Stimulated activated CD4-positive, alpha-beta T cell treated with anti-CD3 and anti-CD28 coated beads, Interleukin-4, amount 100 ng/mL, for 48 hours (primary cell): ENCODE measurements around the gene IVD.
"Not testable (repeated sequence)": the region's sequence is repeated elsewhere in the genome, so short reads cannot be mapped to it uniquely, and the experiment has no call there.

Experiments used
- DNase-seq, 2 donors: peaks; one replicate each; pipeline ENCODE4 v3.0.0-alpha.2; 2020; ENCODE audit warnings: low read depth in 2 of 2

Gene IVD

DNA sequence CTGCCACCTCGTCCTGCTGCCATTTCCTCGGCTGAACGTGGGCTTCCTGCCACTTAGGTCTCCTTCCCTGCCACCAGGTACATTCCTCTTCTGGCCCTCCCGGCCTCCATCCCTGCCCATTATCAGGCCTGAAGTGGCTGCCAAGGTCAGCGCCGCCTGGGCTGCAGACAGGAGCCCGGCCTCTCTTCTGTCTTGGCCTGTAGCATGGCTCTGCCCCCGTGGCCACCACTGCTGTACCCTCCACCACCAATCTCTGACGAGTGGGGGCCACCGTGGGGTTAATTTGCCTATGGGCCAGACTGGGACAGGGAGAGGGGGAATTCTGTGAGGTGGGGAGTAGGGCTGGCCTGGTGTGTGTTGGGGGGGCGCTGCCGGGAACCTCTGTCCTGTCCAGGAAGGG lies 33.1 kb downstream of the IVD start:
- no peak for DNase-seq

- DNase-seq: no peak
Observed at GRCh38 chr15:40439461-40439959, 33.9 kb downstream of the IVD start.

GRCh38 chr15:40439960-40440742 lies 34.6 kb downstream of the IVD start:
- DNase-seq: peak in 1 of 2 donors; percentile 24

GRCh38 chr15:40440743-40441564 lies 35.4 kb downstream of the IVD start, which contains the start of gene BAHD1:
Gene BAHD1 (plus strand): TSS chr15:40440953. CDS start chr15:40458465, 17,512 bp downstream.
- DNase-seq: peak; percentile 93 to 95

DNA sequence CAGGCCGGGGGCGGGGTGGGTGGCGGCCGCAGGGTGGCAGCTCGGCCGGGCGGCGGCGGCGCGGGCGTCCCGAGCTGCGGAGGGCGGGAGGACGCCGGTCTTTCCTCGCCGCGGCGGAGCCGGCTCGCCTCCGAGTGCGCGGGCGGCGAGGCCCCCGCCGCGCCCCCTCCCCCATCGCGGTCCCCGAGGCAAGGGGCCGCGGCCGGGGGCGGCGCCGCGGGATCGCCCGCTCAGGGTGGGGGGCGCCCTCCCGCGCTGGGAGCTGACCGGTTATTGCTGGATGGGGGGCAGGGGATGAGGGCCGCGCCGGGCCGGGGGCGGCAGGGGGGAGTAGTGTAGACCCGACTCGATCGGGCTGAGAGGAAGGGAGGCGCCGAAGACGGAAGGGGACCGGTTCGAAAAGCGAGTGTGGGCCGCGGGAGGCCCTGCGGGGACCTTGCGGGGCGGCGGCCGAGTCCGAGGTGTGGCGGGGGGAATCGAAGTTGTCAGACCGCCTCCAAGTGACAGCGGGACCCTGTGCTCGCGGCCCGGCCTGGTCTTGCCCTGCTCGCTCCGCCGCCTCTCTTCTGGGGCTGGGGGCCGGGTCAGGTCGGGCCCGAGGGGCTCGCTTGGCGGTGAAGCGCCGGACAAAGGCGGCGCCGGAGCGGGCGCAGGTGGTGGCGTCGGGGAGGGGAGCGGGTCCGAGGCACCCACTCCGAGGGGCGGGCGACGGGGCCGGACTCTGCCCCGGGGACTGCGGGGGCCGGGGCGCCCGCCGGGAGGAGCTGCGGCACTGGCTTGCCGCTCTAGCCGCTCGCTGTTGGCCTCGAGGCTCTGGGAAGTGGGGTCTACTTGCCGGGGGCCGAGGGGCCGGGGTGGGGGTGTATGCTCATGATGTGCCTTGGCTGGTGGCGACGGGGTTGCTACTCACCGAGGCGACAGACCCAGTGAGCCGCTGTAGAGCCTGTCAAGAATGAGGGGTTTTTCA lies 36.3 kb downstream of the IVD start:
- DNase-seq: no peak

DNA sequence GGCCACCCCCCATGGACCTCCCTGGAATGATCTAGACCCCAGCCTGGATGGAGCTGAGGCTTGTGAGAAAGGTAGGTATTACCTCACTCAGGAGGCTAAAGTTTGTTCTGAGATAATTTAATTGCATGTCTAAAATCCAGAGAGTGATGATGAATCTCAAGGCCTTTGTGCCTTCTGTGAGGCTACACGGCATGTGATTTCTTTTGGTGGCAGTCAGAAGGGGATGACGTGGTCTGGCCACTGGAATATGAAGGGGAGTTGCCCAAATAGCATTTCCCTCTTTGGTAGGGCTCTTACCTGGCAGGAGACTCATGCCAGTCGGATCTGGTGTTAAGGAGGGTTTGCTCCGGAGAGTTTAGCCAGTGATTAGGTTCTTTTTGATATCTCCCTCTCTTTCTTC lies 37.7 kb downstream of the IVD start:
- DNase-seq: no peak

GRCh38 chr15:40443846-40444245 lies 38.3 kb downstream of the IVD start:
- DNase-seq: no peak

DNA sequence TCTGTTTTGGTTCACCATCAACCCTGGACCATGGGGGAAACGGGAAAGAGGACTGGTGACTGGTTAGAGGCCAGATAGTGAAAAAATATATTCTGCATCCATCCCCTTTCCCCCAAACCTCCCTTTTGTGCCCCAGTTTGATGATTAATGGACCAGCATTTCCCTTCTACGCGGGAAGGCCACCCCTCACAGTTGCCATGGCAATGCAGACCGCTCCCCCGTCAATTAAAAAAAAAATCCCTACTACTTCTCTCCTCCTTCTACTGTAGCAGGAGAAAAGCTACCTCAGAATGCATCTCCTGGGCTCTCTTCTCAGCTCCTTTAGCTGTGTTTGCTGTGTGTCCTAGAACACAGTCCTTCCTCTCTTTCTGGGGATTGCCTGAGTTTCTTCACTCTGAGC lies 39.1 kb downstream of the IVD start:
- no peak for DNase-seq

DNA sequence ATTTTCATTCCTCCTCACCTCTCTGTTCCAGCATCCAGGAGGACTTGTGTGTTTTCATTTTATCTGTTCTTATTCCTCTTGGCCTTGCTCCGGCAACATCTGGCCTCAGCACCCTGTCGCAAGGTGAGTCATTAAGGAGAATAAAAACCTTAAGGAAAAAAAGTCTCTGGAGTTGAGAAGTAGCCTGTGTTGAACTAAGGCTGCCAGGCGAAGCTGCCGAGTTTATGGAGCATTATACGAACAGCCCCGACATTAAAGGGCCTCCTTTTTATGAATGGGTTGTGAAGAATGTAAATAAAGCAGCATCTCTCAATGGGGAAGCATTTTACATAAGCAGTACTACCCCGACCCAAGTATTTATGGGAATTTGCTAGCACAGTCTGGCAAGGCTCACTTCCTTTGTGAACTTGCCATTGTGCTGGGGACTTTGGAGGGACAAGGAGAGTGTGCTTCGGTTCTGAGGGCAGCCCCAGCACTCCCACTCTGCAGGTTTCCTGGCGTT lies 39.9 kb downstream of the IVD start:
- DNase-seq: no peak

DNA sequence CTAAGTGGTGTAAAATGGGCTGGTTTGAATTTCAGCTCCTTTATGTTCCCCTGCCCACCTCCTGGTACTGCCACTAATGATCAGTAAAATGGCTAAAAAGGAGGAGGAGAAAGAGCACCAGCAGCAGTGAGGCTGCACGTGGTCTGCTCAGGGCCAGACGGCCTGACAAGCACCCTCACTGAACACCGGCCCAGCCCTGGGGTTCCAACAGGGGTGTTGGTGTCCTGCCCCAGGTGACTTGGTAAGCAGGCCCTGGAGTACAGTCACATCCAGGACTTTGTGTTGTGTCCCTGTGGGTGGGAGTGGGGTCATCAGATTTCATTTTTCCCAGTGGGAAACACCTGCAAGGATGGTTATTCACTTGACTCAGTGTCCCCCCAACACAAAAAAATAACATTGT lies 40.5 kb downstream of the IVD start:
- DNase-seq: no peak

DNA sequence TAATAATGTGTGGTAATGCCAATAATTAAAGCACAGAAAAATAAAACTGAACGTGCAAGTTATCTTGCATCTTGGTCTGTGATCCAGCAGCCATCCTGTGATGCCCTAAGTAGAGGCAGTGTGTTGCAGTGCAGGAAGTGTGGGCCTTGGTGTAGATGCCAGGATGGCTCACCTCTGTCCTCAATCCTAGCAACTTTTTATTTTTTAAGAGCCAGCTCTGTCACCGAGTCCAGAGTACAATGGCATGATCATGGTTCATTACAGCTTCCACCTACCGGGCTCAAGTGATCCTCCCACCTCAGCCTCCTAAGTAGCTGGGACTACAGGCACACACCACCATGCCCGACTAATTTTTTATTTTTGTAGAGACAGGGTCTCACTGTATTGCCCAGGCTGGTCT lies 42.8 kb downstream of the IVD start:
- no peak for DNase-seq

- no peak for DNase-seq
Observed at GRCh38 chr15:40449275-40449674, 43.7 kb downstream of the IVD start.

DNA sequence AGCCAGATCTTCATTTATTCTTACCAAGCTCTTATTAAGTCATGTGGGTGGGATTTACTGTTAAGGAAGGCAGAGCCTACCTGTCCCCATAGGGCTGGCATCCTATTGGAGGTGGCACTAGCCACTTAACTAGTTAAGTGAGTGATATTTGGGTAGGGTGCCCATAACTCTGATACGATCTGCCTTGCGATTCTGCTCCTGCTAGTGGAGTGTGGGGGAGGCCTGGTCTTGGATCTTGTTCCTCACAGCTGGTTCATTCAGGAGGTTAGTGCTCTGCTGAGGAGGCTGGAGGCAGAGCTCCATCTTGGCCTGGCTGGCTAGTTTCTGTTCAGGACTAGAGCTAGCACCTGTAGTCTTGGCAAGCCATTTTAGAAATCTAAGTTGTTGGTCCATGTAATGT lies 44.5 kb downstream of the IVD start:
- DNase-seq: no peak

- no peak for DNase-seq
Observed at GRCh38 chr15:40451527-40452158, 46.0 kb downstream of the IVD start.

GRCh38 chr15:40452296-40453090 lies 46.9 kb downstream of the IVD start:
- no peak for DNase-seq

DNA sequence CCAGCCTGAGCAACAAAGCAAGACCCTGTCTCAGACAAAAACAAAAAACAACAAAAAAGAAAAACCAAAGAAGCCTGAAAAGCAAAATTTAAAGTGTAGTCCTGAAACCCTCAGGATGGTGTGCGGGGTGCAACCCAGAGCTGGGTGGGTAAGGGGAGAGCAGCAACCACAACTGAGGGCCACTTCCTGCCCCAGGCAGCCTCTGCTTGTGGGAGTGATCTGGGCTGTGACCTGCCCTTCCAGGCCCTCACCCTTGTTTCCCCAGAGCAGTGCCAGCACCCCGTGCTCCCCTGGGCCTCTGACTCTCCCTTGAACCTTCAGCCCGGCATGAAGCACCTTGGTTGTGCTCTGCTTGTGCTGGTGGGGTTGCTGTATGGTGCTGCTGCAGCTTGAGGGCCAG lies 48.3 kb downstream of the IVD start:
- DNase-seq: not testable (repeated sequence)

DNA sequence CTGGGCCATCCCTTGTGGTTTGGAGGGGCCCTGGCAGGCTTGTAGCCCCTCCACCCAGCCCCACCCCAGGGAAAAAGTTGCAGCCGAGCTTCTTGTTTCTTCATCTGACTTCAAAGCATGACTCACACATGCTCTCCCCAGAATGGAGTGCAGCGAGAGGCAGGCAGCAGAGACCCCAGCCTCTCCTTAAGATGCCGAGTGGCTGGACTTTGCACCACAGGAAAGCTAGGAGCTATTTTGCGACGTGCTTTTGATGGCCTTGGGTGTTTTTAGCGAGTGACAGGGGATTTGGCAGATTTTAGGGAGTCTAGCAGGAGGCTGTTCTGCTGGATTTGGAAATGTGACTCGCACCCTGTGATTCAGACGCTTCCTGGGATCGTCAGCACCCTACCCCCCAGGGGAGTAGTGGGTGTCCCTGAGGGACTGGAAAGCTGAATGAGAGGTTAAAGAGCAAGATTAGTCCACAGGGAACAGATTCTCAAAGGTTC lies 49.4 kb downstream of the IVD start:
- no peak for DNase-seq

DNA sequence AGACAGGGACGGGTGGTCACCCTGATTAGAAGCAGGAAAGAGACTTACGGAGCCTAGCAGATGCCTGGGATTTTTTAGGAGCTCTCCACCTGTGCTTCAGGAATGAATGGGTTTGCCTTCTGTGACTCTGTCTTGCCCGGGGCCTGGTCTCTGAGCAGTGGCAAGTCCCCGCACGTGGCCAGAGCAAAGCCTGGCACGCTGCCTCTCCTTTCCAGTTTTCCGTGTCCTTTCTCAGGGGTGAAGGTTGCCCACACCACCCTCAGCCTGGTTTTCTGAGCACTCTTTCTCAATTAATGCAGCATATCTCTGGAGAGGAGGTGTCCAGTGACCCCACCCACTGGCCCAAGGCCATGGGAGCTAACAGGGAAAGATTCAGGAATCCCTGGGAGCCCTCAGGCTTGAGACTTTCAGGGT lies 50.7 kb downstream of the IVD start:
- DNase-seq: no peak

DNA sequence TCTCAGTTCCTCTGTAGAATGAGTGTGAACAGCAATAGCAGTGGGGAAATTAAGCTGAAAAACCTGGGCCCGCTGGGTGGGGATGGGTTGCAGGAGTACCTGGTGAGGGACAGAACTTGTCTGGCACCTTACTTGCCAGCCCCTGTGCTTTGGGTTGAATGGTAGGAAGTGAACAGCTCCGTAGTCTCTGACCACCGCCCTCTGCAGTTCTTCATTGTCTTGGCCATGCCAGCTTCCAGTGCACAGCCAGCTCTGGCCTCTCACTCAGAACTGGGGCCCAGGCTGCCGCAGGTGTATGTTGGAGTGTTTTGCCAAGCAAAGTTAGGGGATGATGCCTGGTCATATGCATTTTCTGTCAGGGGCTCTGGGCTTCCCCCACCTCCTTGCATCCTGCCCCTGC lies 51.1 kb downstream of the IVD start:
- DNase-seq: no peak
